C4-2B (cell line): ENCODE data around the gene CADM1.

Experiments used
- H3K27ac ChIP-seq: fragments of 450-650 bp; 2 replicates; pipeline ENCODE4 v1.5.1; 2017
- ZFX ChIP-seq: fragments of 450-650 bp; IDR thresholded peaks from 2 replicates; pipeline ENCODE4 v1.6.1; 2017
- TF ChIP-seq, protein P1 (sequence below): fragments of 450-650 bp; conservative IDR thresholded peaks from 2 replicates; pipeline ENCODE4 v1.5.1; 2017; ENCODE audit warnings: mild to moderate bottlenecking

Gene CADM1

DNA sequence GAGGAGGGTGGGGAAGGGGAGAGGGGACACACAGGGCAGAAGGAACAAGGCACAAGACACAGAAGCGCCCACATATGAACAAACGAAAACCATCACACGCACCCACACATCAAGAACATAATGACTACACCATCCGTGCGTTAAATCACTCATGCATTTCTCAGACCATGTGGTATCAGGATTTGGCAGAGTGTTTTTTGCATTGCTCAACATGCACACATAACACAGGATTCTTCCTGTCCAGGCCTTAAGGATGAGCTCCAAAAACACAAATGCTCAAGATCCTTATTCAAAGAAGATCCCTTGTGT is 309.5 kb downstream of the CADM1 start:
- H3K27ac ChIP-seq = no peak overlapping the region
- no peak for TF ChIP-seq ZFX
- TF ChIP-seq, protein P1, sequence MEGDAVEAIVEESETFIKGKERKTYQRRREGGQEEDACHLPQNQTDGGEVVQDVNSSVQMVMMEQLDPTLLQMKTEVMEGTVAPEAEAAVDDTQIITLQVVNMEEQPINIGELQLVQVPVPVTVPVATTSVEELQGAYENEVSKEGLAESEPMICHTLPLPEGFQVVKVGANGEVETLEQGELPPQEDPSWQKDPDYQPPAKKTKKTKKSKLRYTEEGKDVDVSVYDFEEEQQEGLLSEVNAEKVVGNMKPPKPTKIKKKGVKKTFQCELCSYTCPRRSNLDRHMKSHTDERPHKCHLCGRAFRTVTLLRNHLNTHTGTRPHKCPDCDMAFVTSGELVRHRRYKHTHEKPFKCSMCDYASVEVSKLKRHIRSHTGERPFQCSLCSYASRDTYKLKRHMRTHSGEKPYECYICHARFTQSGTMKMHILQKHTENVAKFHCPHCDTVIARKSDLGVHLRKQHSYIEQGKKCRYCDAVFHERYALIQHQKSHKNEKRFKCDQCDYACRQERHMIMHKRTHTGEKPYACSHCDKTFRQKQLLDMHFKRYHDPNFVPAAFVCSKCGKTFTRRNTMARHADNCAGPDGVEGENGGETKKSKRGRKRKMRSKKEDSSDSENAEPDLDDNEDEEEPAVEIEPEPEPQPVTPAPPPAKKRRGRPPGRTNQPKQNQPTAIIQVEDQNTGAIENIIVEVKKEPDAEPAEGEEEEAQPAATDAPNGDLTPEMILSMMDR = no peak

DNA sequence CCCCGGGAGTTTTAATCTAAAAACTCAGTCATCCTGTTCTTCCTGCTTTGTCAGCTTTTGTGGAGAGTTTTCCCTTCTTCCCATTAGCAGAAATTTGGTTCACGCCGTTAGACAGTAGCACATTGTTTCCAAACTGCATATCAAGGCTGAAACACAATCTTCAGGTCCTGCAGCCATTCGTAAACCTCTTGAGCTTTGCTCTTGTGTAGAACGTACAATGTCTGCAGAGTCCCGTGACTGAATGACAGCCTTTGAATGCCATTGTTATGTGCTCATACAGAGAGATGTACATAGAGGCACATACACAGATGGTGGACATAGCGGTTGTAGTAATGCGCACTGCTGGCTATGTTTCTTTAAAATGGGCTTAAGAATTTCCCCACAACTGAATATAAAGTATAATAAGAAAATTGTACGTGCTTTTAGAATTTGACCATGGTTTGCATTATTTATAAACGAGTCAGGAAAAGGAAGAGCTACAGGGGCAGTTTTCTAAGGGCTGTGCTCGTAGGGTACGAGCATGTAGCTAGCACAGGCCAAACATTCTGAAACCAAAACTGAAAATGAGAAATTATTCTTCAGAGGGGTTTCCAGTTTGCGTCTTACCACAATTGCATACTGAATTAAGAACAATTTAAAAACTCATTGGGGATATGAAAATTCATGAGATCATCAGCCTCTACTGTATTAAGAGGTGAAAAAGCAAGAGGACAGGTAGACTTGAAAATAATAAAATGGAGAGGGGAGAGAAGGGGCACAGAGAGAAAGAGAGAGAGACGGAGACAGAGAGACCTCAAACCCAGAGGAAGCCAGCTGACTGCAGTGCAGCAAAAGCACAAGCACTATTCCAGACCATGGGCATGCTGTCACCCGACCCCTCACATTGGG is 310.1 kb downstream of the CADM1 start:
- TF ChIP-seq, protein P1 = no peak
- no peak for TF ChIP-seq ZFX
- no peak overlapping the region for H3K27ac ChIP-seq

DNA sequence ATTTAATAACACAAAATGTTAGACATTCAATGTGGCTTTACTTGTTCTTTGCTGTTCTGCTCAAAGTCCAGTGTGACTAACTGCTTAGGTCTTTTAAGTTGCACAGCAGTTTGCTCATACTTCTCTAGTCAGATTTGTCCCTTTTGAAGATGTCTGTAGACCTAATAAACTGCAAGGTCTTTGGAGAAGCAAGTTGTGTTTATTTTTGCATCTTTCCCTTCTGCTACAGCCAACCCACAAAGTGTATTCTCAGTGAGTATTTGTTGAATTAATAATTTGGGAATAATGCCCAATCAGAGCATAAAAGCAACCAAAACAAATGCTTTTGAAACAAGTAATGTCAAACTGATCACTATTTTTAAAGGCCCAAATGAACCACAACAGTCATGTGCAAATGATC is 312.5 kb downstream of the CADM1 start:
- H3K27ac ChIP-seq = no peak overlapping the region
- TF ChIP-seq, protein P1 = no peak
- no peak for TF ChIP-seq ZFX

DNA sequence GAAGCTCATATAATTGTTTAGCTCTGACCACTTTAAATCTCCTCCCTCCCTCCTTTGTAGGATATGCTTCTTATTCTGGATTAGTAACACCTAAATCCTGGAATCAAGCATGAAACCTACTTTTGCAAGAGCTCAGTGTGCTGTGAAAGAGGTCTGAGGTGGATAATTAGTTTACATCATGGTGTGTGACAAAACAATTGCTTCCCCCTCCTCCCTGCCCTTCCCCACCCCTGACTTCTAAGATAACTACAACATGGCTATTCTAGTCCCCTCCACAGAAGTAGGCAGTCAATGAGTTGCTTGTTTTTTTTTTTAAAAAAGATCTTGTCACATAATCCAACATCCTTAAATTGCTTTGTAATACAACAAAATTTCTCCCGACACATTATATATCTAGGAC is 314.0 kb downstream of the CADM1 start:
- H3K27ac ChIP-seq = no peak overlapping the region
- TF ChIP-seq, protein P1 = no peak
- TF ChIP-seq ZFX = no peak

DNA sequence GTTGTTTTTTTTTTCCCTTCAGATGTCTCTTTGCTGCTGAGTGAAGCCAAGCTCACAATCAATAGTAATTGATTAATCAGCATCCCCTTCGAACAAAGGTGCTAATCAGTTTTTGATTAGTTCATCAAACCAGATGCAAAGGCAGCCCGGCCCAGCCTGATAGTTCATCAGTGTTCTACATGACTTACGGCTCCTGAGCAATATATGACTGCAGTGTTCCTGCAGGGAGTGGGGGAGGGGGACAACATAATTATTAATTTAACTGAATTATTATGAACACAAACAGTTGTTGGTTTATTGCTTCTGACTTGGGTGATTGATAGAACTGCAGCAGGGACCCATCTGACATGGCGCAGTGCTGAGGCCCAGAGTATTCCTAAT is 315.3 kb downstream of the CADM1 start:
- TF ChIP-seq ZFX = no peak
- TF ChIP-seq, protein P1 = no peak
- H3K27ac ChIP-seq = no peak overlapping the region

DNA sequence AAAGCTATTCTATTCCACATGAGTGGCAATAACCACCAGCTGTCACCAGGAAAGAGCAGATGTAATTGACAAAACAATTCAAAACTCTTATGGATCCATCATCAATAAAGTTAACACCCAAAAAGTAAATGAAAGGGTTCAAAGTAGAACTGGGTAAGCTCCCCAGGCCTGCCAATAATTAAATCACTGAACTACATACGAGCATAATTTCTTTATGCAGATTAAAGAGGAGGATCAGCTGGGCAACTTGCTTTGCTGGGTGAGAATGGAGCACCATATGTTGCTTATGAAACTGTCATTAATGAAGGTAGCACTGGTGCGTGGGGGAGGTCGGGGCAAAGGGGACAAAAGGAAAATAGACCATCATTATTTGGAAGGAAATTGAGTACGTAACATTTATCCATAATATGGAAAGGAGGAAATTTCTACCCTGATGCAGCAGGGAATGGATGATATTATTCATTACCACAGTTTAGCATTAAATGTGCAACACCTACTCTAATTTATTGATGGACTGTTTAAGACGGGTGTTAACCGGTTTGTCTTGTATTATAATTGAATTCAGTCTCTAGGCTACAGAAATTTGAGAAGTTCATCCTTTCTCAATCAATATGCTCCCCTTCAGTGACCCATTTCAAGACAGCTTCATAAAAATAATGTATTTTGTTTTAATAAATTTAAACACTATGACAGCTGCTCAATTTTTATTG is 315.9 kb downstream of the CADM1 start:
- TF ChIP-seq, protein P1 = no peak
- no peak overlapping the region for H3K27ac ChIP-seq

DNA sequence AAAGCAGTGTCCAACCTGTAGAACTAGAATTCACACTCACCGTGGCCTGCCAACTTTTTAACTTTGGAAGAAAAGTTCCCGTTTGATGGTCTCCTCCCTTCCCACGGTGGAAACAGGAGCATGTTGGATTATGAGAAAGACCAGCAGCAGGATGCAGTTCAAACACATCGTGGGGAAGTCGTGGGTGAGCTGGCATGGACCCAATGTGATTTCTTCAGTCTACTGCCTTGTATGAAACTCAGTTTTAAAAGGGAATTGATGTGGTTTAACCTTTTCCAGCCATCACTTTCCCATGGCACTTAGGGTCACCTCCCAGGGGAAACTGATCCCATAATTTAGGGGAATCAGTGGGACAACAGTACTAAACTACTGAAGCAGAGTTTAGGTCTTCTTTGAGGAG is 318.3 kb downstream of the CADM1 start:
- H3K27ac ChIP-seq = no peak overlapping the region
- TF ChIP-seq ZFX = no peak
- TF ChIP-seq, protein P1 = no peak
